HepG2 (cell line): ENCODE results near the gene SLC6A17.

Experiments used
- CREB3 ChIP-seq: sonication (generic); formaldehyde crosslinking; IDR thresholded peaks from 2 replicates; pipeline ENCODE4 v1.5.0; 2020; ENCODE audit warnings: missing genetic modification reagents
- POLR2AphosphoS5 ChIP-seq: IDR thresholded peaks from 2 replicates; pipeline ENCODE4 v1.6.1; 2012; ENCODE audit warnings: low read depth, low read length
- XBP1 ChIP-seq: sonication (generic); formaldehyde crosslinking; IDR thresholded peaks from 2 replicates; pipeline ENCODE4 v1.5.0; 2020; ENCODE audit warnings: missing genetic modification reagents

DNA sequence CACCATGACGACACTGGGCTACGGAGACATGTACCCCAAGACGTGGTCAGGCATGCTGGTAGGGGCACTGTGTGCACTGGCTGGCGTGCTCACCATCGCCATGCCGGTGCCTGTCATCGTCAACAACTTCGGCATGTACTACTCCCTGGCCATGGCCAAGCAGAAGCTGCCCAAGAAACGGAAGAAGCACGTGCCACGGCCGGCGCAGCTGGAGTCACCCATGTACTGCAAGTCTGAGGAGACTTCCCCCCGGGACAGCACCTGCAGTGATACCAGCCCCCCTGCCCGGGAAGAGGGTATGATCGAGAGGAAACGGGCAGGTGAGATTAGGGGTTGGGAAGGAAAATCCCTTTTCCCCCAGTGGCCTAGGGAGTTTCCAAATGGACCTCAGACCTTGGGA, 73.3 kb downstream of the SLC6A17 start:
- TF ChIP-seq POLR2AphosphoS5 (no peak), XBP1 (CRISPR knock-in tag) (no peak), CREB3 (no peak)
